ENCODE data around the gene TCTN3.
"Not testable (repeated sequence)": the region's sequence is repeated elsewhere in the genome, so short reads cannot be mapped to it uniquely, and the experiment has no call there.

TCTN3 gene

DNA sequence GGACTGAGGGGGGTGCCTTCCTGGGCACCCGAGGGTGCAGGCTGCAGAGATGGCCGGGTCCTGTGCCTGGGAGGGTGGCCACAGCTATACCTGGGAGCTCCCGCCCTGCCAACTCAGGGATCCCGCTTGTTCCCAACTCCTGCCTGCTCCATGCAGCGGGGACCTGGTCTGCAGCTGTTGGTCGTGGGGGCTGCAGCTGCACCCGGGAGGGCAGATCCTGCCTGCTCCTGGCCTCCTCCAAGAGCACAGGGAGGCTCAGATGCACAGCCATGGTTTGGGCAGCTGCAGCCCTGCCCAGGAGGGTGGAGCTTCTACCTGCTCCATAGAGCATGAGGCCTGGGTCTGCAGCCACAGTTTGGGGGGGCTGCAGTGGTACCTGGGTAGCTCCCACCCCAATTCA, 13.3 kb upstream of the TCTN3 start:
- H3K27ac Mint-ChIP-seq: no peak overlapping the region
- H3K27me3 Mint-ChIP-seq: no peaks in the 10 kb centered on the region
- H3K4me1 Mint-ChIP-seq (ENCODE audit: low read depth): no peaks in the 10 kb centered on the region
- no peaks in the 10 kb centered on the region for H3K36me3 Mint-ChIP-seq
- H3K9me3 Mint-ChIP-seq (ENCODE audit: low read depth): no peaks in the 10 kb centered on the region
- no peak overlapping the region for H3K4me3 Mint-ChIP-seq

DNA sequence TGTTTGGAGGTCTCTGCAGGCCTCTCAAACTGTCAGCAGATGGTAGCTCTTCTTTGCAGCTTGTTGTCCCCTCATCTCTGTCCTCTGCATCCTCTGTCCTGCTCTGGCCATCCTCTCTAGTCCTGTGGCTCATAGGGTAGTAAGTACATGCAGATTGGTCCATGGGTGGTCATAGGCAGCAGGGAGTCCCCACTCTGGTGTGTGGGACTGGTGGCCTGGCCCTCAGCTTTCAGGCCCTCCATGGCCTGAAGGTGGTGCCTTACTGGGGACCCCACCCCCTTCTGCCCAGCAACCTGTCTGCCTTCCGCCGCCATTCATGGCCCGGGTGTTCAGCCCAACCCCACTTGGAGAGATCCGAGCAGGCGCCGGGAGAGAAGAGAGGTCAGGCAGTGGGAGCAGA, 12.8 kb upstream of the TCTN3 start:
- Mint-ChIP-seq H3K27me3 (no peaks in the 10 kb centered on the region), H3K27ac (no peak overlapping the region), H3K9me3 (ENCODE audit: low read depth) (no peaks in the 10 kb centered on the region), H3K4me3 (no peak overlapping the region), H3K4me1 (ENCODE audit: low read depth) (no peaks in the 10 kb centered on the region), H3K36me3 (no peaks in the 10 kb centered on the region)

DNA sequence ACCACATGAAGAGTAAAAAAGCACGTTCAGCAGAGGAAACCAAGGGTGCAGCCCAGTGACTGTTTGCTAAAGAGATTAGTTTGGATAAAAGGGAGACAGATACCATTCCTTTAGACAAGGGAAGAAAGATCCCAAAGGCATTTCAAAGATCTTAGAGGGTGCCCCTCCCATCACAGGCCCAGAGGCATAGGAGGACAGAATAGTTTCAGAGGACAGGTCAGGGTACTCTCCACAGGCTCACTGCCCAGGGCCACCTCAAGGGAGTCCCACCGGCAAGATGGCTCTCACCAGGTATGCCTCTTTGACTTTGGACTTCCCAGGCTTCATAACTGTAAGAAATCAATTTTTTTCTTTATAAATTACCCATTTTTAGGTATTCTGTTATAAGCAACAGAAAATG, 4.7 kb upstream of the TCTN3 start:
- H3K27ac Mint-ChIP-seq: no peak overlapping the region
- H3K4me3 Mint-ChIP-seq: no peak overlapping the region
- H3K36me3 Mint-ChIP-seq: no peaks in the 10 kb centered on the region
- H3K27me3 Mint-ChIP-seq: peaks cover 3% of the 10 kb centered on the region
- peaks cover 4% of the 10 kb centered on the region for H3K4me1 Mint-ChIP-seq (ENCODE audit: low read depth)
- no peaks in the 10 kb centered on the region for H3K9me3 Mint-ChIP-seq (ENCODE audit: low read depth)

DNA sequence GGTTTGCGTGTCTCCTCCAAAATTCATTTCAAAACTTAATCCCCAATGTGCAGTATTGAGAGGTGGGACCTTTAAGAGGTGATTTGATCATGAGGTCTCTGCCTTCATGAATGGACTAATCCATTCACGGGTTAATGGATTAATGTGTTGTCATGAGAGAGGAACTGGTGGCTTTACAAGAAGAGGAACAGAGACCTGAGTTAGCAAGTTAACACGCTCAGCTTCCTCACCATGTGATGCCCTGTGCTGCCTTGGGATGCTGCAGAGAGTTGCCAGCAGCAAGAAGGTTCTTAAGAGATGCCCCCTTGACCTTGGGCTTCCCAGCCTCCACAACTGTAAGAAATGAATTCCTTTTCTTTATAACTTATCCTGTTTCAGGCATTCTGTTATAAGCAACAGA, 3.7 kb upstream of the TCTN3 start:
- Mint-ChIP-seq H3K27me3 (peaks cover 3% of the 10 kb centered on the region), H3K9me3 (ENCODE audit: low read depth) (no peaks in the 10 kb centered on the region), H3K27ac (no peak overlapping the region), H3K36me3 (no peaks in the 10 kb centered on the region), H3K4me1 (ENCODE audit: low read depth) (peaks cover 8% of the 10 kb centered on the region), H3K4me3 (no peak overlapping the region)

DNA sequence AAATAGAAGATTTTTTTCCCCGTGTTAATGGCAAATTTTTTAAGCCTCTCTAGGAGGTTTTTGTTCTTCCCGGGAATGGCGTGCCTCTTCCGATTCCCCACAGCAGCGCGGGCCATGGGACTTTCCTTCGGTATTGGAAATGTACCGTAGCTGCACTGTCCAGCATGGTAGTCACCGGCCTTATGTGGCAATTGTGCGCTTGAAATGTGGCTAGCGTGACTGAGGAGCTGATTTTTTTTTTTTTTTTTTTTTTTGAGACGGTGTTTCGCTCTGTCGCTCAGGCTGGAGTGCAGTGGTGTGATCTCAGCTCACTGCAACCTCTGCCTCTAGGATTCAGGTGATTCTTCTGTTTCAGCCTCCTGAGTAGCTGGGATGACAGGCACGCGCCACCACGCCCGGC, 938 bp upstream of the TCTN3 start:
- no peak overlapping the region for H3K27ac Mint-ChIP-seq
- peaks cover 8% of the 10 kb centered on the region for H3K36me3 Mint-ChIP-seq
- peaks cover 29% of the 10 kb centered on the region for H3K4me1 Mint-ChIP-seq (ENCODE audit: low read depth)
- no peaks in the 10 kb centered on the region for H3K9me3 Mint-ChIP-seq (ENCODE audit: low read depth)
- H3K4me3 Mint-ChIP-seq: peak overlapping the region; percentile 97
- H3K27me3 Mint-ChIP-seq: peaks cover 3% of the 10 kb centered on the region

GRCh38 chr10:95693071-95693667, 558 bp downstream of the TCTN3 start:
- Mint-ChIP-seq H3K4me1 (ENCODE audit: low read depth) (peaks cover 31% of the 10 kb centered on the region), H3K9me3 (ENCODE audit: low read depth) (no peaks in the 10 kb centered on the region), H3K36me3 (peaks cover 8% of the 10 kb centered on the region), H3K27ac (peak overlapping the region; percentile 93), H3K27me3 (peaks cover under 1% of the 10 kb centered on the region), H3K4me3 (peak overlapping the region; percentile 97)

DNA sequence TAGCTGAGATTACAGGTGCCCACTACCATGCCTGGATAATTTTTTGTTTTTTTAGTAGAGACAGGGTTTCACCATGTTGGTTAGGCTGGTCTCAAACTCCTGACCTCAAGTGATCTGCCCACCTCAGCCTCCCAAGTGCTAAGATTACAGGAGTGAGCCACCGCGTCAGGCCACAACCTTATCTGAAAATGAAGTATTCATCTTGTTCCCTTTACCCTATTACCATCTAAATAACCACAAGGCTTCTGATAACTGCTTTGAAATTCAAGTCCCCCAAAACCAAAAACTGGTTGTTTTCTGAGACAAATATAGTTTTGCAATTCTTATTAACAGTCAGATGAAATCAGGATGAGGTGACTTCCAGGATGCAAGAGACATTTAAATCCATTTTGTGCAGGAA, 2.4 kb downstream of the TCTN3 start:
- peaks cover 8% of the 10 kb centered on the region for H3K36me3 Mint-ChIP-seq
- H3K4me3 Mint-ChIP-seq: peak overlapping the region; percentile 97

DNA sequence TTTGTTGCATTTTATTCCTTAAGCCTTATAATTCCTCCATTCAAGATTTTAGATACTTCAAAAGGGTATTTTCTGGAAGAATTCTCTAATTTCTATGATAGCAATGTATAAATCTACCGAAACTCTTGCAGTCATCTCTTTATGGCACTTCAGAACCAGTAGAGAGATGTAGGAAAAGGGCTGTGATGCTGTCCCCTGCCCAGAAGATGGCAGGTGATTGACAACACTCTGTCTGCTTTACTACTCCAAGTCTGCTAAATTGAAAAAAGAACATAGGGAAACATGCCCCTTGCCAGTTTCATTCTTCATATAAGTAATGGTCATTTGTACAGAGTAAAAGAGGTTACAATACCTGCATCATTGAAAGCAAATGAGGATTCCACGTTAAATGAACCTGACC, 5.1 kb downstream of the TCTN3 start:
- no peaks in the 10 kb centered on the region for H3K27me3 Mint-ChIP-seq
- peaks cover 27% of the 10 kb centered on the region for H3K4me1 Mint-ChIP-seq (ENCODE audit: low read depth)
- H3K36me3 Mint-ChIP-seq: peaks cover 14% of the 10 kb centered on the region
- H3K9me3 Mint-ChIP-seq (ENCODE audit: low read depth): no peaks in the 10 kb centered on the region
- no peak overlapping the region for H3K4me3 Mint-ChIP-seq
- no peak overlapping the region for H3K27ac Mint-ChIP-seq

More for the DNA sequence above, 2.4 kb downstream of the TCTN3 start:
- no peaks in the 10 kb centered on the region for H3K27me3 Mint-ChIP-seq
- peaks cover 31% of the 10 kb centered on the region for H3K4me1 Mint-ChIP-seq (ENCODE audit: low read depth)
- H3K27ac Mint-ChIP-seq: no peak overlapping the region
- no peaks in the 10 kb centered on the region for H3K9me3 Mint-ChIP-seq (ENCODE audit: low read depth)

- Mint-ChIP-seq H3K4me1 (ENCODE audit: low read depth) (peaks cover 2% of the 10 kb centered on the region), H3K4me3 (no peak overlapping the region), H3K36me3 (peaks cover 8% of the 10 kb centered on the region), H3K27ac (no peak overlapping the region), H3K27me3 (no peaks in the 10 kb centered on the region), H3K9me3 (ENCODE audit: low read depth) (no peaks in the 10 kb centered on the region)
Measured at GRCh38 chr10:95683966-95684365, 9.8 kb downstream of the TCTN3 start.

DNA sequence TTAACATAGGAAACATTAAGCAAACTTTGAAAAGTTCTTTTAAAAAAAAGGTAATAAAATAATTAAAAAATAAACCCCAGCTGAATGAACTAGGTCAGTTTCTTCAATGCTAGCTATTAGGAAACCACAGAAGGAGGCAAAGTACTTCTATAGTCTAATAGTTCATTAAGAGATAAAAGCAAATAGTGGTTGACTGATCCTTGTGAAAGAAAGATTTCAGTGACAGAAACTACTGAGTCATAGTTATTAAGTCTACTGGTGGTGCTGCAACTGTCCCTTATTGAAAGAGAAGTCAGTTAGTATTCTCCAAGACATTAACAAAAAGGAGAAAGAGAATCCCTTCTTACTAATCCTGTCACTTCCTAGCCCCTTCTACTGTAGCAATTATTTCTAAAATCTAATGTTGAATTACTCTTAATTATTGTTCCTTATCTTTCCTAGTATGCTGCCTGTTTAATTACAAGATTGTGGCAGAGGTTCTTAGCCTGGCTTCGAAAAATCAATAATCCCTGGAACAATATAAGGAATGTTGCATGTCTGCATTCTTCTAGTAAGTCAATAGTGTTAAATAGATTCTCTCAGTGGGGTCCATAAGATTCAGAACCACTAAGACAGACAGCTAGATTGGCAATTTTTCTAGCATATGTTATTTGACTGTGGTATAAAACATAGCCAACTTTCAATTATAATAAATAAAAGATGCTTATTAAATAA, 18.2 kb downstream of the TCTN3 start:
- Mint-ChIP-seq H3K36me3 (peaks cover 4% of the 10 kb centered on the region), H3K27ac (no peak overlapping the region), H3K4me1 (ENCODE audit: low read depth) (no peaks in the 10 kb centered on the region), H3K4me3 (no peak overlapping the region), H3K9me3 (ENCODE audit: low read depth) (no peaks in the 10 kb centered on the region), H3K27me3 (no peaks in the 10 kb centered on the region)

- H3K4me3 Mint-ChIP-seq: no peak overlapping the region
- H3K27me3 Mint-ChIP-seq: no peaks in the 10 kb centered on the region
- no peak overlapping the region for H3K27ac Mint-ChIP-seq
- H3K4me1 Mint-ChIP-seq (ENCODE audit: low read depth): no peaks in the 10 kb centered on the region
- H3K9me3 Mint-ChIP-seq (ENCODE audit: low read depth): no peaks in the 10 kb centered on the region
- H3K36me3 Mint-ChIP-seq: peaks cover 2% of the 10 kb centered on the region
Measured at GRCh38 chr10:95674643-95675042, 19.1 kb downstream of the TCTN3 start.

DNA sequence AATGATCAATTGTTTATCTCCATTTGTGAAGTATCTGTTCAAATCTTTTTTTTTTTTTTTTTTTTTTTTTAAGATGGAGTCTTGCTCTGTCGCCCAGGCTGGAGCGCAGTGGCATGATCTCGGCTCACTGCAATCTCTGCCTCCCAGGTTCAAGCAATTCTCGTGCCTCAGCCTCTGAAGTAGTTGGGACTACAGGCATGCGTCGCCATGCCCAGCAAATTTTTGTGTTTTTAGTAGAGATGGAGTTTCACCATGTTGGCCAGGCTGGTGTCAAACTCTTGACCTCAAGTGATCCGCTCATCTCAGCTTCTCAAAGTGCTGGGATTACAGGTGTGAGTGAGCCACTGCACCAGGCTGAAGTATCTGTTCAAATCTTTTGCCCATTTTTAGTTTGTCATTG, 21.1 kb downstream of the TCTN3 start:
- H3K27me3 Mint-ChIP-seq; H3K9me3 Mint-ChIP-seq (ENCODE audit: low read depth); H3K4me1 Mint-ChIP-seq (ENCODE audit: low read depth); H3K27ac Mint-ChIP-seq; H3K4me3 Mint-ChIP-seq; H3K36me3 Mint-ChIP-seq: not testable (repeated sequence)

DNA sequence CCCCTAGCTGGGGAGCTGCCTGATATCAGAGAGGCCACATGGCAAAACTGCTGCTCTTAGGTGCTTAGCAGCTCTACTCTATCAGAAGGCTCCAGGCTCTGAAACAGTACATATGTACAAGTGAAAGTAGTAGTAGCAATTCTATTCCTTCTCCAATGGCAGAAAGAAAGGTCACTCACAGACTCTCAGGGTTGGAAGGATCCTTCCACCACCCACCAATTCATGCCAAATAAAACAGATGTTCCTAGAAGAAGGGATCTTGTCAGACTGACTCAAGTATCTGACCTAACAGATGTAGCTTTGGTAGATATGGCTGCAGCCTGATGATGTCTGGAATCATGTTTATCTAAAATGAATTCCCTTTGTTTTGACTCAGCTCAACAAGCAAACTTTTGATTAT, 29.2 kb downstream of the TCTN3 start:
- H3K27me3 Mint-ChIP-seq: no peaks in the 10 kb centered on the region
- no peaks in the 10 kb centered on the region for H3K9me3 Mint-ChIP-seq (ENCODE audit: low read depth)
- H3K36me3 Mint-ChIP-seq: peaks cover 5% of the 10 kb centered on the region
- no peak overlapping the region for H3K27ac Mint-ChIP-seq
- no peak overlapping the region for H3K4me3 Mint-ChIP-seq
- no peaks in the 10 kb centered on the region for H3K4me1 Mint-ChIP-seq (ENCODE audit: low read depth)

DNA sequence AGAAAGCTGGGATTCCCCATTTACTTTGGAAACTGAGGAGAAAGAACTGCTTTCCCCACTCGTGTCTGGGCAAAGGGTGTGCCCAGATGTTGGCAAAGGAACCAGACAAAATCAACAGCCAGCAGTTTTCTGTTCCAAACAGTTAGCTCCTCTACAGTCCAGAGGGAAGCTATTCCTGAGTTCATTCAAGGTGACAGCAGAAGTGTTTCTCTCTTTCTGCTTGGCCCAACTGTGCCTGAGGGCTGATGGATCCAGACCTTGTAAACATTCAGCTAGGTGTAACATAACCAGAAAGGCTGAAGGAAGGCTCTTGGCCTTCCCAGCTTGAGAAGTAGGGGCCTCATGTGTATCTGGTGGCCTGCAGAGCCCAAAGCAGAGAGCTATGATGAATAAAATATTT, 30.2 kb downstream of the TCTN3 start:
- H3K4me1 Mint-ChIP-seq (ENCODE audit: low read depth): peaks cover under 1% of the 10 kb centered on the region
- H3K9me3 Mint-ChIP-seq (ENCODE audit: low read depth): no peaks in the 10 kb centered on the region
- H3K27me3 Mint-ChIP-seq: no peaks in the 10 kb centered on the region
- no peak overlapping the region for H3K27ac Mint-ChIP-seq
- no peak overlapping the region for H3K4me3 Mint-ChIP-seq
- H3K36me3 Mint-ChIP-seq: peaks cover 2% of the 10 kb centered on the region

DNA sequence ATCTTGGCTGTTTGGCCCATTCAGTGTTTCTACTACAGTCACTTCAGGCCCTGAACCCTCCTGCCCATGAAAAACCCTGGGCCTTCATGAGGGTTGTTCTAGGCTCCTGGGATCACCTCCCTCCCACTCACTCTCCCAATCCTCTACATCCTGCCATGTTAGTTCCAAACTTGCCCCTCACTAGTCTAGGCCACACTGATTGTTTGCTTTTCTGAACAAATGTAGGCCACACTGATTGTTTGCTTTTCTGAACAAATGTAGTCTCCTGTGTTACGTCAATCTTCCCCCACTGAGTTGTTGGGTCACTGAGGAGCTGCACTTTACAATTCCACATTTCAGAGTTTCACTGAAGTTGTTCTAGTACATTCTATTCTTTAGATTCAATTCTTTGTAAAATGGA, 31.9 kb downstream of the TCTN3 start:
- Mint-ChIP-seq H3K4me1 (ENCODE audit: low read depth) (peaks cover 5% of the 10 kb centered on the region), H3K9me3 (ENCODE audit: low read depth) (no peaks in the 10 kb centered on the region), H3K27ac (peak overlapping the region; percentile 11), H3K27me3 (no peaks in the 10 kb centered on the region), H3K36me3 (peaks cover 2% of the 10 kb centered on the region), H3K4me3 (no peak overlapping the region)

- Mint-ChIP-seq H3K9me3 (ENCODE audit: low read depth) (no peaks in the 10 kb centered on the region), H3K4me1 (ENCODE audit: low read depth) (peaks cover 10% of the 10 kb centered on the region), H3K27me3 (no peaks in the 10 kb centered on the region)
Measured at GRCh38 chr10:95660283-95660682, 33.4 kb downstream of the TCTN3 start.

More at GRCh38 chr10:95660283-95660682, 33.4 kb downstream of the TCTN3 start:
- peaks cover 2% of the 10 kb centered on the region for H3K36me3 Mint-ChIP-seq
- H3K27ac Mint-ChIP-seq: no peak overlapping the region
- H3K4me3 Mint-ChIP-seq: no peak overlapping the region

Data from activated naive CD8-positive, alpha-beta T cell (primary cell).